HepG2 (cell line): ENCODE measurements around the gene MRPL50. TPM values are rescaled to one million over a fixed set of nuclear protein-coding genes. Genes with fewer than 3 reads are reported as not detected.

Experiments
- CBX2 ChIP-seq, 2 experiments: fragments of 200-600 bp in 1 of 2; sonication (generic); formaldehyde crosslinking in 1 of 2; IDR thresholded peaks; 2 replicates each; pipeline versions ENCODE4 v1.7.0 to v1.8.1; 2018 to 2022; ENCODE audit warnings: low read depth in 2 of 2, low read length in 1 of 2, mild to moderate bottlenecking in 1 of 2, missing genetic modification reagents in 1 of 2
- CCAR2 ChIP-seq: fragments of 200-400 bp; formaldehyde crosslinking; optimal IDR thresholded peaks from 2 replicates; pipeline ENCODE3; 2018; ENCODE audit warnings: low read depth, mild to moderate bottlenecking, low read length, moderate library complexity
- CENPT ChIP-seq: sonication (generic); formaldehyde crosslinking; IDR thresholded peaks from 2 replicates; pipeline ENCODE4 v1.8.0; 2022; ENCODE audit warnings: low read depth, mild to moderate bottlenecking, moderate library complexity, missing genetic modification reagents
- EED ChIP-seq: sonication (generic); formaldehyde crosslinking; IDR thresholded peaks from 2 replicates; pipeline ENCODE4 v1.5.0; 2020; ENCODE audit warnings: mild to moderate bottlenecking, missing genetic modification reagents
- GABPA ChIP-seq, 2 experiments: IDR thresholded peaks; 2 replicates each; pipeline ENCODE4 v1.6.1; 2011 to 2016; ENCODE audit warnings: low read depth in 2 of 2, low read length in 1 of 2, missing biosample characterization in 1 of 2, missing genetic modification characterization in 1 of 2
- HDAC1 ChIP-seq: sonication (generic); formaldehyde crosslinking; IDR thresholded peaks from 2 replicates; pipeline ENCODE4 v1.5.1; 2020; ENCODE audit warnings: mild to moderate bottlenecking, missing genetic modification reagents
- JUNB ChIP-seq: sonication (generic); formaldehyde crosslinking; IDR thresholded peaks from 2 replicates; pipeline ENCODE4 v1.8.0; 2022; ENCODE audit warnings: missing genetic modification reagents, mild to moderate bottlenecking, borderline replicate concordance
- MATR3 ChIP-seq: sonication (generic); formaldehyde crosslinking; IDR thresholded peaks from 2 replicates; pipeline ENCODE4 v1.4.0; 2020; ENCODE audit warnings: missing genetic modification reagents
- MED1 ChIP-seq: sonication (generic); formaldehyde crosslinking; IDR thresholded peaks from 2 replicates; pipeline ENCODE4 v1.4.0; 2020; ENCODE audit warnings: missing genetic modification reagents
- MIXL1 ChIP-seq: IDR thresholded peaks from 2 replicates; pipeline ENCODE4 v1.6.1; 2016
- PAF1 ChIP-seq: IDR thresholded peaks from 2 replicates; pipeline ENCODE4 v1.6.1; 2016; ENCODE audit warnings: missing genetic modification reagents, missing compliant biosample characterization
- SP4 ChIP-seq: sonication (generic); formaldehyde crosslinking; IDR thresholded peaks from 2 replicates; pipeline ENCODE4 v1.8.1; 2023; ENCODE audit warnings: mild to moderate bottlenecking, missing genetic modification reagents
- TBL1XR1 ChIP-seq: fragments of 150-350 bp; IDR thresholded peaks from 2 replicates; pipeline ENCODE4 v1.6.1; 2014; ENCODE audit warnings: borderline replicate concordance, low read length; ENCODE audit not compliant: partially characterized antibody
- ZKSCAN5 ChIP-seq: sonication (generic); formaldehyde crosslinking; IDR thresholded peaks from 2 replicates; pipeline ENCODE4 v1.5.1; 2020; ENCODE audit warnings: mild to moderate bottlenecking, missing genetic modification reagents
- ZNF124 ChIP-seq: sonication (generic); formaldehyde crosslinking; IDR thresholded peaks from 2 replicates; pipeline ENCODE4 v1.4.0; 2020; ENCODE audit warnings: missing genetic modification reagents
- ZNF329 ChIP-seq: sonication (generic); formaldehyde crosslinking; IDR thresholded peaks from 2 replicates; pipeline ENCODE4 v1.9.0; 2021; ENCODE audit warnings: low read depth, mild to moderate bottlenecking, missing genetic modification reagents
- ZNF562 ChIP-seq: sonication (generic); formaldehyde crosslinking; IDR thresholded peaks from 2 replicates; pipeline ENCODE4 v1.8.0; 2022; ENCODE audit warnings: missing genetic modification reagents, borderline replicate concordance
- ZNF567 ChIP-seq: sonication (generic); formaldehyde crosslinking; IDR thresholded peaks from 2 replicates; pipeline ENCODE4 v1.8.1; 2023; ENCODE audit warnings: mild to moderate bottlenecking, missing genetic modification reagents, borderline replicate concordance
- polyA plus RNA-seq, 8 experiments: library from polyadenylated mRNA; depleted of rRNA in 3 of 8; stranded (reverse) in 7 of 8; unstranded in 1 of 8; fragments of >200 nt; fragmentation: Illumina TruSeq in 4 of 8; extraction: Trizol in 4 of 8; gene quantifications; 2 replicates each; pipeline versions ENCODE4 v1.2.1 to v1.2.3, GENCODE V29; 2011 to 2016; ENCODE audit warnings: low read depth in 4 of 8, missing spikeins in 1 of 8, mixed read lengths in 1 of 8; ENCODE audit not compliant: insufficient read depth in 1 of 8
- total RNA-seq, 5 experiments: library from RNA; depleted of rRNA; stranded (reverse); fragments of >200 nt; fragmentation: Illumina TruSeq; extraction: Trizol; gene quantifications; 2 replicates each; pipeline ENCODE4 v1.2.3, GENCODE V29; 2016; ENCODE audit warnings: low read depth in 1 of 5
- TF ChIP-seq, protein P1 (sequence below): sonication (generic); formaldehyde crosslinking; IDR thresholded peaks from 2 replicates; pipeline ENCODE4 v1.5.0; 2020; ENCODE audit warnings: missing genetic modification reagents, mild to moderate bottlenecking, borderline replicate concordance
- TF ChIP-seq, protein P2 (sequence below): IDR thresholded peaks from 2 replicates; pipeline ENCODE4 v1.6.1; 2016
- TF ChIP-seq, protein P3 (sequence below): sonication (generic); formaldehyde crosslinking; IDR thresholded peaks from 2 replicates; pipeline ENCODE4 v1.4.0; 2020; ENCODE audit warnings: missing genetic modification reagents
- TF ChIP-seq, protein P4 (sequence below): sonication (generic); formaldehyde crosslinking; IDR thresholded peaks from 2 replicates; pipeline ENCODE4 v1.8.0; 2022; ENCODE audit warnings: mild to moderate bottlenecking, missing genetic modification reagents
- TF ChIP-seq, protein P5 (sequence below), 2 experiments: fragments of 450-650 bp in 1 of 2; sonication (generic) in 1 of 2; formaldehyde crosslinking; IDR thresholded peaks; 2 replicates each; pipeline versions ENCODE4 v1.5.0 to v1.8.0; 2020 to 2022; ENCODE audit warnings: mild to moderate bottlenecking in 1 of 2, missing genetic modification reagents in 1 of 2
- TF ChIP-seq, protein P6 (sequence below): sonication (generic); formaldehyde crosslinking; IDR thresholded peaks from 2 replicates; pipeline ENCODE4 v1.4.0; 2020; ENCODE audit warnings: mild to moderate bottlenecking, missing genetic modification reagents

The MRPL50 gene
- total and polyA plus RNA-seq, 2 of the 13 experiments (the other 11 are each of a cell fraction or from before 2014, with no cell fraction given) = 37.1 to 70.0 TPM

DNA sequence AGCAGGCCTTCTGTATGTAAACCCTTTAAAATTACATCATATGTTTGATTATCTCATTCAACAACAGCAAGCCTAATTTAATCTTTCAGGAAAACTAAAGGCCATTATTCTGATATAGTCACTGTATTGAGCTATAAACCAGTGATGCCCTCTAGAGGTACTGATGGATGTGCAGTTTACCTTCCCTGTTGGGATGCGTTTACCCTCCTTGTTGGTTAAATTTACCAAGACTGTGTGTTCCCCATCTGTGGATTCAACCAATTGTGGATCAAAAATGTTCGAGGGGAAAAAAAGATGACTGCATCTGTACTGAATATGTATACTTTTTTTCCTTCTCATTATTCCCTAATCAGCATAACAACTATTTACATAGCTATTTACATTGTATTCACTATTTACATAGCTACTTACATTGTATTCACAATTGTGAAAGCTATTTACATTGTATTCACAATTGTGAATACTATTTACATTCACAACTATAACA, 9.9 kb downstream of the MRPL50 start (continued):
- TF ChIP-seq, protein P1, sequence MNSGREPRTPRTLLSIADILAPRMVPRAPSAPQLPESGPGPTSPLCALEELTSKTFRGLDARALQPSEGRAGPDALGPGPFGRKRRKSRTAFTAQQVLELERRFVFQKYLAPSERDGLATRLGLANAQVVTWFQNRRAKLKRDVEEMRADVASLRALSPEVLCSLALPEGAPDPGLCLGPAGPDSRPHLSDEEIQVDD = no peak
- TF ChIP-seq, protein P2, sequence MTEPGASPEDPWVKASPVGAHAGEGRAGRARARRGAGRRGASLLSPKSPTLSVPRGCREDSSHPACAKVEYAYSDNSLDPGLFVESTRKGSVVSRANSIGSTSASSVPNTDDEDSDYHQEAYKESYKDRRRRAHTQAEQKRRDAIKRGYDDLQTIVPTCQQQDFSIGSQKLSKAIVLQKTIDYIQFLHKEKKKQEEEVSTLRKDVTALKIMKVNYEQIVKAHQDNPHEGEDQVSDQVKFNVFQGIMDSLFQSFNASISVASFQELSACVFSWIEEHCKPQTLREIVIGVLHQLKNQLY (CRISPR knock-in tag) = no peak
- TF ChIP-seq, protein P3, sequence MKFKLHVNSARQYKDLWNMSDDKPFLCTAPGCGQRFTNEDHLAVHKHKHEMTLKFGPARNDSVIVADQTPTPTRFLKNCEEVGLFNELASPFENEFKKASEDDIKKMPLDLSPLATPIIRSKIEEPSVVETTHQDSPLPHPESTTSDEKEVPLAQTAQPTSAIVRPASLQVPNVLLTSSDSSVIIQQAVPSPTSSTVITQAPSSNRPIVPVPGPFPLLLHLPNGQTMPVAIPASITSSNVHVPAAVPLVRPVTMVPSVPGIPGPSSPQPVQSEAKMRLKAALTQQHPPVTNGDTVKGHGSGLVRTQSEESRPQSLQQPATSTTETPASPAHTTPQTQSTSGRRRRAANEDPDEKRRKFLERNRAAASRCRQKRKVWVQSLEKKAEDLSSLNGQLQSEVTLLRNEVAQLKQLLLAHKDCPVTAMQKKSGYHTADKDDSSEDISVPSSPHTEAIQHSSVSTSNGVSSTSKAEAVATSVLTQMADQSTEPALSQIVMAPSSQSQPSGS (CRISPR knock-in tag) = peak; percentile 60; the same call in 1 of the 2 replicates
- TF ChIP-seq MED1 (peak; percentile 49), ZNF329 (CRISPR knock-in tag) (no peak), ZNF124 (CRISPR knock-in tag) (peak; percentile 50; the same call in 1 of the 2 replicates), CCAR2 (no peak), GABPA (IDR thresholded peaks at IDR 0.05; ENCODE audit: low read depth, low read length) (no peak), GABPA (CRISPR knock-in tag; IDR thresholded peaks at IDR 0.05; ENCODE audit: low read depth) (no peak), CBX2 (IDR thresholded peaks at IDR 0.05; ENCODE audit: low read depth, low read length) (no peak), CBX2 (CRISPR knock-in tag; IDR thresholded peaks at IDR 0.05; ENCODE audit: low read depth) (no peak), PAF1 (peak; percentile 62; the same call in 1 of the 2 replicates), ZNF562 (CRISPR knock-in tag) (no peak), MATR3 (CRISPR knock-in tag) (no peak), ZKSCAN5 (CRISPR knock-in tag) (no peak), HDAC1 (no peak), SP4 (CRISPR knock-in tag) (no peak), JUNB (CRISPR knock-in tag) (no peak), TBL1XR1 (no peak), EED (CRISPR knock-in tag) (no peak), MIXL1 (CRISPR knock-in tag) (peak; percentile 72; the same call in 1 of the 2 replicates), CENPT (CRISPR knock-in tag) (no peak), ZNF567 (CRISPR knock-in tag) (no peak)
- TF ChIP-seq, protein P4, sequence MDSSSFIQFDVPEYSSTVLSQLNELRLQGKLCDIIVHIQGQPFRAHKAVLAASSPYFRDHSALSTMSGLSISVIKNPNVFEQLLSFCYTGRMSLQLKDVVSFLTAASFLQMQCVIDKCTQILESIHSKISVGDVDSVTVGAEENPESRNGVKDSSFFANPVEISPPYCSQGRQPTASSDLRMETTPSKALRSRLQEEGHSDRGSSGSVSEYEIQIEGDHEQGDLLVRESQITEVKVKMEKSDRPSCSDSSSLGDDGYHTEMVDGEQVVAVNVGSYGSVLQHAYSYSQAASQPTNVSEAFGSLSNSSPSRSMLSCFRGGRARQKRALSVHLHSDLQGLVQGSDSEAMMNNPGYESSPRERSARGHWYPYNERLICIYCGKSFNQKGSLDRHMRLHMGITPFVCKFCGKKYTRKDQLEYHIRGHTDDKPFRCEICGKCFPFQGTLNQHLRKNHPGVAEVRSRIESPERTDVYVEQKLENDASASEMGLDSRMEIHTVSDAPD (CRISPR knock-in tag) = no peak
- TF ChIP-seq, protein P5, sequence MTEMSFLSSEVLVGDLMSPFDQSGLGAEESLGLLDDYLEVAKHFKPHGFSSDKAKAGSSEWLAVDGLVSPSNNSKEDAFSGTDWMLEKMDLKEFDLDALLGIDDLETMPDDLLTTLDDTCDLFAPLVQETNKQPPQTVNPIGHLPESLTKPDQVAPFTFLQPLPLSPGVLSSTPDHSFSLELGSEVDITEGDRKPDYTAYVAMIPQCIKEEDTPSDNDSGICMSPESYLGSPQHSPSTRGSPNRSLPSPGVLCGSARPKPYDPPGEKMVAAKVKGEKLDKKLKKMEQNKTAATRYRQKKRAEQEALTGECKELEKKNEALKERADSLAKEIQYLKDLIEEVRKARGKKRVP (CRISPR knock-in tag; IDR thresholded peaks at IDR 0.05) = 0 out of 4 replicates have a peak, but pooled peaks of 1 of the 2 experiments have one; percentile 38
- TF ChIP-seq, protein P6, sequence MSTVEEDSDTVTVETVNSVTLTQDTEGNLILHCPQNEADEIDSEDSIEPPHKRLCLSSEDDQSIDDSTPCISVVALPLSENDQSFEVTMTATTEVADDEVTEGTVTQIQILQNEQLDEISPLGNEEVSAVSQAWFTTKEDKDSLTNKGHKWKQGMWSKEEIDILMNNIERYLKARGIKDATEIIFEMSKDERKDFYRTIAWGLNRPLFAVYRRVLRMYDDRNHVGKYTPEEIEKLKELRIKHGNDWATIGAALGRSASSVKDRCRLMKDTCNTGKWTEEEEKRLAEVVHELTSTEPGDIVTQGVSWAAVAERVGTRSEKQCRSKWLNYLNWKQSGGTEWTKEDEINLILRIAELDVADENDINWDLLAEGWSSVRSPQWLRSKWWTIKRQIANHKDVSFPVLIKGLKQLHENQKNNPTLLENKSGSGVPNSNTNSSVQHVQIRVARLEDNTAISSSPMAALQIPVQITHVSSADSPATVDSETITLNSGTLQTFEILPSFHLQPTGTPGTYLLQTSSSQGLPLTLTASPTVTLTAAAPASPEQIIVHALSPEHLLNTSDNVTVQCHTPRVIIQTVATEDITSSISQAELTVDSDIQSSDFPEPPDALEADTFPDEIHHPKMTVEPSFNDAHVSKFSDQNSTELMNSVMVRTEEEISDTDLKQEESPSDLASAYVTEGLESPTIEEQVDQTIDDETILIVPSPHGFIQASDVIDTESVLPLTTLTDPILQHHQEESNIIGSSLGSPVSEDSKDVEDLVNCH (CRISPR knock-in tag) = no peak
